Neutrophil (primary cell): Measurements from ENCODE around the gene ENDOG.
"Not testable (repeated sequence)": the region's sequence is repeated elsewhere in the genome, so short reads cannot be mapped to it uniquely, and the experiment has no call there.

Experiments used
- H3K27ac ChIP-seq: fragments of 200-600 bp; sonication (generic); 2 replicates; pipeline ENCODE4 v1.5.1; 2016; ENCODE audit warnings: mild to moderate bottlenecking, moderate library complexity
- H3K27me3 ChIP-seq: fragments of 200-600 bp; sonication (generic); 2 replicates; pipeline ENCODE4 v1.6.0; 2016; ENCODE audit warnings: mild to moderate bottlenecking
- H3K36me3 ChIP-seq: fragments of 200-600 bp; sonication (generic); 2 replicates; pipeline ENCODE4 v1.5.1; 2017
- H3K4me1 ChIP-seq, 2 experiments: fragments of 200-600 bp in 1 of 2; sonication (generic) in 1 of 2; 1 replicate in 1 of 2; 2 replicates in 1 of 2; pipeline versions ENCODE4 v1.5.1 to v1.6.1; 2013 to 2016; ENCODE audit warnings: low read depth in 1 of 2, low read length in 1 of 2, mild to moderate bottlenecking in 1 of 2, moderate library complexity in 1 of 2; ENCODE audit not compliant: control insufficient read depth in 1 of 2, insufficient read depth in 1 of 2
- H3K4me3 ChIP-seq, 2 experiments: fragments of 200-600 bp in 1 of 2; sonication (generic) in 1 of 2; 1 replicate in 1 of 2; 2 replicates in 1 of 2; pipeline ENCODE4 v1.5.1; 2013 to 2016; ENCODE audit warnings: low read depth in 1 of 2, low read length in 1 of 2, mild to moderate bottlenecking in 1 of 2, moderate library complexity in 1 of 2
- H3K9me3 ChIP-seq: fragments of 200-600 bp; sonication (generic); 2 replicates; pipeline ENCODE4 v1.5.1; 2016
- TF ChIP-seq, protein P1 (sequence below): fragments of 200-600 bp; sonication (generic); IDR thresholded peaks from 2 replicates; pipeline ENCODE4 v1.5.1; 2016; ENCODE audit warnings: antibody characterized with exemption

Gene ENDOG

DNA sequence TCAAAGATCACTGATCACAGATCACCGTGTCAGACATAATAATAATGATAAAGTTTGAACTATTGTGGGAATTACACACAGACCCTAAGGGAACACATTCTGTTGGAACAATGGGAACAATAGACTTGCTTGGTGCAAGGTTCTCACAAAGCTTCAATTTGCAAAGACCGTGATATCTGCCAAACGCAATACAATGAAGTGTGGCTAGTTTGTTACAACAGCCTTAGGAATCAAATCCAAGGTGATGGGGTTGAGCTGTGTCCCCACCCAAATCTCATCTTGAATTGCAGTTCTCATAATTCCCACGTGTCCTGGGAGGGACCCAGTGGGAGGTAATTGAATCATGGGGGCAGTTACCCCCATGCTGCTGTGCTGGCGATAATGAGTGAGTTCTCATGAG is 42.6 kb downstream of the ENDOG start:
- Histone ChIP-seq H3K27ac (no peak overlapping the region), H3K27me3 (no peaks in the 10 kb centered on the region), H3K9me3 (no peaks in the 10 kb centered on the region), H3K4me1 (no peaks in the 10 kb centered on the region), H3K4me3 (no peak overlapping the region), H3K36me3 (no peaks in the 10 kb centered on the region)
- TF ChIP-seq, protein P1, sequence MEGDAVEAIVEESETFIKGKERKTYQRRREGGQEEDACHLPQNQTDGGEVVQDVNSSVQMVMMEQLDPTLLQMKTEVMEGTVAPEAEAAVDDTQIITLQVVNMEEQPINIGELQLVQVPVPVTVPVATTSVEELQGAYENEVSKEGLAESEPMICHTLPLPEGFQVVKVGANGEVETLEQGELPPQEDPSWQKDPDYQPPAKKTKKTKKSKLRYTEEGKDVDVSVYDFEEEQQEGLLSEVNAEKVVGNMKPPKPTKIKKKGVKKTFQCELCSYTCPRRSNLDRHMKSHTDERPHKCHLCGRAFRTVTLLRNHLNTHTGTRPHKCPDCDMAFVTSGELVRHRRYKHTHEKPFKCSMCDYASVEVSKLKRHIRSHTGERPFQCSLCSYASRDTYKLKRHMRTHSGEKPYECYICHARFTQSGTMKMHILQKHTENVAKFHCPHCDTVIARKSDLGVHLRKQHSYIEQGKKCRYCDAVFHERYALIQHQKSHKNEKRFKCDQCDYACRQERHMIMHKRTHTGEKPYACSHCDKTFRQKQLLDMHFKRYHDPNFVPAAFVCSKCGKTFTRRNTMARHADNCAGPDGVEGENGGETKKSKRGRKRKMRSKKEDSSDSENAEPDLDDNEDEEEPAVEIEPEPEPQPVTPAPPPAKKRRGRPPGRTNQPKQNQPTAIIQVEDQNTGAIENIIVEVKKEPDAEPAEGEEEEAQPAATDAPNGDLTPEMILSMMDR = no peak

DNA sequence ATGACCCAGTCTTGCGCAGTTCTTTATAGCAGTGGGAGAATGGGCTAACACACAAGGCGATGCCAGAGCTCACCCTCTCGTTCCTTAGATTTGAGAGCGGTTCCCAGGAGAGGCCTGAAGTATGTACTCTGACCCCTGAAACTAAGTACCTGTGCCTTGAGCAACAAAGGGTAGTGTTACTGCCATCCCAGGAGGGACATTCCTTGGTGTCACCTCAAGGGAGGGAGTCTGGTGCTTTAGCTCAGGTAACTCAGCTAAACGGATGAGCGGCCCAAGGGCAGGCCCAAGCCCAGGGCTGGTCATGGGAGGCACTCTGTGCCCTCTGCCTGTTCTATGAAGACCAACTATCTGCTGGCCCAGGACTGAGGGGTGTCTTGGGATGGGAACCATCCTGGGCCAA is 43.2 kb downstream of the ENDOG start:
- TF ChIP-seq, protein P1 = no peak
- H3K36me3 ChIP-seq = no peaks in the 10 kb centered on the region
- H3K4me1 ChIP-seq = no peaks in the 10 kb centered on the region
- H3K27ac ChIP-seq = no peak overlapping the region
- no peaks in the 10 kb centered on the region for H3K9me3 ChIP-seq
- no peaks in the 10 kb centered on the region for H3K27me3 ChIP-seq
- H3K4me3 ChIP-seq = no peak overlapping the region

DNA sequence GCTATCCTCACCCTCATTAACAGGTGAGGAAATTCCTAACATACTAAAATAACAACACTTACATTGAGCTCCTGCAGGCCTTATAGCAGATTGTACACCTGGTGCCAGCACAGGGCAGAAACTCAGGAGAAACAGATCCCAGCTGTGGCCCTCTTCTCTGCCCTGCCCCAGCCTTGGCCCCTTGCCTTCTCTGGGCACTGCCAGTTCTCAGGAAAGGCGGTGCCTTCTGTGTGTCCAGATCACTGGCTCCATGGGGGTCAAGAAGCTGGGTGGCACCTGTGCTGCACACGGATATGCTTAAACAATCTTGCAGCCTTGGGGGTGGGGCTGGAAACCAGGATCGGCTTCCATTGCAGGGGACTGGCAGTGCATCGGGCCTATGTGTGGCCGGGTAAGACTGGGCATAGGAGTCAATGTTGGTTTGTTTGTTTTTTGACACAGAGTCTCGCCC is 44.1 kb downstream of the ENDOG start:
- TF ChIP-seq, protein P1 = no peak
- no peaks in the 10 kb centered on the region for H3K9me3 ChIP-seq
- no peak overlapping the region for H3K27ac ChIP-seq
- no peak overlapping the region for H3K4me3 ChIP-seq
- H3K4me1 ChIP-seq = no peaks in the 10 kb centered on the region
- no peaks in the 10 kb centered on the region for H3K27me3 ChIP-seq
- H3K36me3 ChIP-seq = no peaks in the 10 kb centered on the region

DNA sequence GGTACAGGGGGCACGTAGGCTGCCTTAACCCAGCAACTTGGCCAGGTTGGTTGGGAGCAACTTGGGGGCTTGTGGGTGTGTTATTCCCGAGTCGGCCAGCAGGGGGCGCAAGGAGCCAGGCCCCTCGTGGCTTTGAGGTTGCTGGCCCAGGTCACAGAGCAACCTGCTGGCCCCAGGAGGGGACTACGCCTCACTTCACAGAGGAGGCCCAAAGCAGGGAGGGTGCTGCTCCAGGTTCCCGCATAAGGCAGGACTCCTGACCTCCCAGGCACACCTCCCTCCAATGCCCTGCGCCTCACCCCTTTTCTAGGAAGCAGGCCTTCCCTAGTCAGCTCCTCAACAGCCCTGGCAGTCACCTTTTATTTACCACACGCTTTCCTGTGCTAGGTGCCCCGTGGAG is 45.3 kb downstream of the ENDOG start:
- TF ChIP-seq, protein P1 = peak; percentile 92
- no peaks in the 10 kb centered on the region for H3K9me3 ChIP-seq
- H3K27ac ChIP-seq = no peak overlapping the region
- no peaks in the 10 kb centered on the region for H3K4me1 ChIP-seq
- H3K4me3 ChIP-seq = no peak overlapping the region
- H3K36me3 ChIP-seq = no peaks in the 10 kb centered on the region
- H3K27me3 ChIP-seq = no peaks in the 10 kb centered on the region

DNA sequence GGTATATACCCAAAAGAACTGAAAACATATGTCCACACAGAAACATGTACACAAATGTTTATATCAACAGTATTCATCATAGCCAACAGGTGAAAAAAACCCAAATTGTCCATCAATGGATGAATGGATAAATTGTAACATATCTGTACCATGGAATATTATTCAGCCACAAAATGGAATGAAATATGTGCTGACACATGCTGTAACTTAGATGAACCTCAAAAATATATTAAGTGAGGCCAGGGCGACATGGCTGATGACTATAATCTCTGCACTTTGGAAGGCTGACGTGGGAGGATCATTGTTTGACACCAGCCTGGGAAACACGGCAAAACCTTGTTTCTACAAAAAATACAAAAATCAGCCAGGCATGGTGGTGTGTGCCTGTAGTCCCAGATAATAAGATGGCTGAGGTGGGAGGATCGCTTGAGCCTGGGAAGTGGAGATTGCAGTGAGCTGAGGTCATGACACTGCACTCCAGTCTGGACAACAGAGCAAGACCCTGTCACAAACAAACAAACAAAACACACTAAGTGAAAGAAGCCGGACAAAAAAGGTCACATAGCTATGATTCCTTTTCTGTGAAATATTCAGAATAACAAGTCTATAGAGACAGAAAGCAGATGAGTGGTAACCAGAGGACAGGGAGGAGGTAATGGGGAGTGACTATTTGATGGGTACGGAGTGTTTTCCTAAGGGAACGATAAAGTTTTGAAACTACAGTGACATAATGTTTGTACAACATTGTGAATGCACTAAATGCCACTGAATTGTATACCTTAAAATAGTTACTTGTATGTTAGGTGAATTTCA is 52.0 kb downstream of the ENDOG start:
- peaks cover 0 to 5% of the 10 kb centered on the region in 2 experiments for H3K4me1 ChIP-seq
- no peaks in the 10 kb centered on the region for H3K27me3 ChIP-seq
- H3K9me3 ChIP-seq = no peaks in the 10 kb centered on the region
- TF ChIP-seq, protein P1 = no peak
- H3K36me3 ChIP-seq = no peaks in the 10 kb centered on the region
- no peak overlapping the region for H3K4me3 ChIP-seq
- H3K27ac ChIP-seq = no peak overlapping the region

DNA sequence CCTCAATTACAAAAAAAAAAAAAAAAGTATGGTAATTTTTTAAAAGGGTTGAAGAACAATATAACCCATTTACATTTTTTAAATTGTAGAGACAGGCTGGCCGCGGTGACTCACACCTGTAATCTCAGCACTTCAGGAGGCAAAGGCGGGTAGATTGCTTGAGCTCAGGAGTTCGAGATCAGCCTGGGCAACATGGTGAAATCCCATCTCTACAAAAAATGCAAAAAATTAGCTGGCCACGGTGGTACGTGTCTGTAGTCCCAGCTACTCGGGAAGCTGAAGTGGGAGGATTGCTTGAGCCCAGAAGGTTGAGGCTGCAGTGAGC is 52.6 kb downstream of the ENDOG start:
- not testable (repeated sequence) for H3K4me3 ChIP-seq, H3K4me1 ChIP-seq, H3K9me3 ChIP-seq, H3K36me3 ChIP-seq, H3K27ac ChIP-seq, H3K27me3 ChIP-seq
